Smooth muscle cell (in vitro differentiated cells): ENCODE results near the gene CYTH1. TPM values are rescaled to one million over a fixed set of nuclear protein-coding genes. Genes with fewer than 3 reads are reported as not detected.

Experiments used
- DNase-seq: peaks from one replicate; lab custom pipeline; 2025; ENCODE audit not compliant: unreplicated experiment; lab: John Stamatoyannopoulos, UW
- H2AFZ ChIP-seq: fragments of 200-600 bp; sonication (generic); 2 replicates; pipeline ENCODE4 v1.6.0; 2016; ENCODE audit warnings: antibody characterized with exemption, low read depth, mild to moderate bottlenecking
- H3F3A ChIP-seq: fragments of 200-600 bp; sonication (generic); 2 replicates; pipeline ENCODE4 v1.6.0; 2017; ENCODE audit warnings: antibody characterized with exemption, low read depth
- H3K27ac ChIP-seq: fragments of 200-600 bp; sonication (generic); 2 replicates; pipeline ENCODE4 v1.5.1; 2016; ENCODE audit warnings: low read depth, mild to moderate bottlenecking
- H3K27me3 ChIP-seq: fragments of 200-600 bp; sonication (generic); 2 replicates; pipeline ENCODE4 v1.6.1; 2016; ENCODE audit warnings: low read depth, mild to moderate bottlenecking
- H3K36me3 ChIP-seq: fragments of 200-600 bp; sonication (generic); 2 replicates; pipeline ENCODE4 v1.5.1; 2016; ENCODE audit warnings: low read depth
- H3K4me1 ChIP-seq: fragments of 200-600 bp; sonication (generic); 2 replicates; pipeline ENCODE4 v1.5.1; 2016; ENCODE audit warnings: low read depth
- H3K4me2 ChIP-seq: fragments of 200-600 bp; sonication (generic); 2 replicates; pipeline ENCODE4 v1.6.0; 2016; ENCODE audit warnings: mild to moderate bottlenecking
- H3K4me3 ChIP-seq: fragments of 200-600 bp; sonication (generic); 2 replicates; pipeline ENCODE4 v1.5.1; 2016; ENCODE audit warnings: mild to moderate bottlenecking
- H3K79me2 ChIP-seq: fragments of 200-600 bp; sonication (generic); 2 replicates; pipeline ENCODE4 v1.6.0; 2016; ENCODE audit warnings: low read depth, mild to moderate bottlenecking
- H3K9ac ChIP-seq: fragments of 200-600 bp; sonication (generic); 2 replicates; pipeline ENCODE4 v1.6.0; 2016; ENCODE audit warnings: low read depth
- H3K9me3 ChIP-seq: fragments of 200-600 bp; sonication (generic); replicated peaks from 2 replicates; pipeline ENCODE4 v1.5.1; 2016; ENCODE audit warnings: low read depth
- H4K20me1 ChIP-seq: fragments of 200-600 bp; sonication (generic); 2 replicates; pipeline ENCODE4 v1.6.0; 2016; ENCODE audit warnings: low read depth
- WGBS: methylation state at CpG from one replicate; pipeline ENCODE4 v1.1.7; 2016; ENCODE audit warnings: low lambda C conversion rate; 5-methylcytosine and 5-hydroxymethylcytosine counted together
- polyA plus RNA-seq: library from polyadenylated mRNA; unstranded; fragments of >200 nt; fragmentation: Nextera tagmentation; extraction: Ambion mirVana; gene quantifications from 2 replicates; pipeline ENCODE4 v1.2.1, GENCODE V29; 2016
- total RNA-seq: library from RNA; depleted of rRNA; stranded (reverse); fragments of >200 nt; gene quantifications from 2 replicates; pipeline ENCODE4 v1.2.3, GENCODE V29; 2014
- TF ChIP-seq, protein P1 (sequence below): fragments of 200-600 bp; sonication (generic); IDR thresholded peaks from 2 replicates; pipeline ENCODE4 v1.5.1; 2017; ENCODE audit warnings: borderline replicate concordance, mild to moderate bottlenecking, antibody characterized with exemption; ENCODE audit not compliant: insufficient read depth, poor library complexity, severe bottlenecking

Gene CYTH1
- total and polyA plus RNA-seq, 2 experiments from 2014 or later, result 14.1 to 19.3 TPM

DNA sequence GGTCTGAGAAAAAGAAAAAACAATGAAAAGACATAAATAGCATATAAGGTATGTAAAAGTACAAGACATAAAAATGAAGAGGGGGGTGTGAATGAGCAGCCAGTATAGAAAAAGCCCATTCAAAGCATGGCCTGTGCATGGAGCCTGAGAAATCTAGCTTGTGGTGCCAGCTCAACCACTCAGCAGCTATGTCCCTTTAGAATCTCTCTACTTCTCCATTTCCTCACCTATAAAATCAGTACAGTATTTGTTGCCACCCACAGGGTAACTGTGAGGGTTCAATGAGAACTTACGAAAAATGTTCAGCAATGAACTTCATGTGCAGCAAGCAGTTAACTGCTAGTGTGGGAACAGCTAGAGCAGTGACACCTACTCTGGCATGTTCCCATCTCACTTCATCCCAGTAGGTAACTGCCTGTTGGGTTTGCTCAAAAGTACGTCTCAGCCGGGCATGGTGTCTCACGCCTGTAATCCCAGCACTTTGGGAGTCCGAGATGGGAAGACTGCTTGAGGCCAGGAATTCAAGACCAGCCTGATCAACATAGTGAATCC lies 15.3 kb downstream of the CYTH1 start:
- Histone ChIP-seq H3K4me2 (peak overlapping the region; percentile 34), H3K27ac (peak overlapping the region; percentile 89), H3K9me3 (no peaks in the 10 kb centered on the region), H3K79me2 (peaks cover 74% of the 10 kb centered on the region), H4K20me1 (peaks cover 90% of the 10 kb centered on the region), H3K36me3 (no peaks in the 10 kb centered on the region), H3K4me1 (peaks cover 16% of the 10 kb centered on the region), H3K9ac (peak overlapping the region; percentile 39), H2AFZ (no peak overlapping the region), H3K4me3 (no peak overlapping the region), H3K27me3 (no peaks in the 10 kb centered on the region), H3F3A (peaks cover 3% of the 10 kb centered on the region)
- WGBS, result 73% methylated on average over 5 of the region's 5 CpGs
- TF ChIP-seq, protein P1, sequence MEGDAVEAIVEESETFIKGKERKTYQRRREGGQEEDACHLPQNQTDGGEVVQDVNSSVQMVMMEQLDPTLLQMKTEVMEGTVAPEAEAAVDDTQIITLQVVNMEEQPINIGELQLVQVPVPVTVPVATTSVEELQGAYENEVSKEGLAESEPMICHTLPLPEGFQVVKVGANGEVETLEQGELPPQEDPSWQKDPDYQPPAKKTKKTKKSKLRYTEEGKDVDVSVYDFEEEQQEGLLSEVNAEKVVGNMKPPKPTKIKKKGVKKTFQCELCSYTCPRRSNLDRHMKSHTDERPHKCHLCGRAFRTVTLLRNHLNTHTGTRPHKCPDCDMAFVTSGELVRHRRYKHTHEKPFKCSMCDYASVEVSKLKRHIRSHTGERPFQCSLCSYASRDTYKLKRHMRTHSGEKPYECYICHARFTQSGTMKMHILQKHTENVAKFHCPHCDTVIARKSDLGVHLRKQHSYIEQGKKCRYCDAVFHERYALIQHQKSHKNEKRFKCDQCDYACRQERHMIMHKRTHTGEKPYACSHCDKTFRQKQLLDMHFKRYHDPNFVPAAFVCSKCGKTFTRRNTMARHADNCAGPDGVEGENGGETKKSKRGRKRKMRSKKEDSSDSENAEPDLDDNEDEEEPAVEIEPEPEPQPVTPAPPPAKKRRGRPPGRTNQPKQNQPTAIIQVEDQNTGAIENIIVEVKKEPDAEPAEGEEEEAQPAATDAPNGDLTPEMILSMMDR, result no peak
- DNase-seq, result no peak

DNA sequence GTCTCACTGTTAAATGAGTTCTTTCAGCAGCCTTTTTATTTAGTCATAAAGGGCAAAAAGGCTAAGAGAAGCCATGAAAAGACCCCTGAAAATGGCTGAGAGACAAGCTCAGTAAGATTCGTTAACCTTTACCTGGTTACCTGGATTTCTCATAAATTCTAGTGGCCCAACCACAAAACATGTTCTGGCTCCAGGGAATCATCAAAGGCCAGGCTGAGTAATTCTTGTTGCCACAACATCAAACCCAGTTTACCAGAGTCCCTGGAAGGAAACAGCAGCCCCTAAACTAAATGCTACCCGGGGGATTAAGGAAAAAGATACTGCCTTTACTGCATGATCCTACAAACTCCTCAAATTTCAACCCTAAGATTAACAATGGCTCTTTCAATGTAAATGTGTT lies 15.8 kb downstream of the CYTH1 start:
- peak overlapping the region; percentile 89 for H3K27ac ChIP-seq
- H3K4me2 ChIP-seq, result peak overlapping the region; percentile 34

DNA sequence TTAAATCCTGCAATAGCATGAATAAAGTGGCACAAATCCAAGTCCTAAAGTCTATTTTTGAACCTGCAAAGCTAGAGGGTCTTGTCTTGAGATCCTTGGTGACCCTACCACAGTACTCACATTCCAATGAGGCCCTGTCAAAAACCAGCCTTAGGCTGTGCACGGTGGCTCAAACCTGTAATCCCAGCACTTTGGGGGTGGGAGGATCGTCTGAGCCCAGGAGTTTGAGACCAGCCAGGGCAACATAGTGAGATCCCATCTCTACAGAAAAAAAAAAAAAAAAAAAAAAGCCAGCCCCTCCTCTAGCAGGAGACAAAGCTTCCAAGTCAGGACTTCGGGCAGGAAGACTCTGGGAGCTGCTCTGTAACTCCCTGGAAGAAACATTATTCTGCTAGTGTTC lies 16.3 kb downstream of the CYTH1 start:
- peaks cover 16% of the 10 kb centered on the region for H3K4me1 ChIP-seq
- no peak for DNase-seq
- H3K27ac ChIP-seq, result peak overlapping the region; percentile 89
- TF ChIP-seq, protein P1, result no peak
- WGBS, result 63% methylated on average over 3 of the region's 3 CpGs
- peaks cover 74% of the 10 kb centered on the region for H3K79me2 ChIP-seq
- H3K27me3 ChIP-seq, result no peaks in the 10 kb centered on the region
- no peak overlapping the region for H2AFZ ChIP-seq
- peaks cover 82% of the 10 kb centered on the region for H4K20me1 ChIP-seq
- H3K4me3 ChIP-seq, result no peak overlapping the region
- H3K9ac ChIP-seq, result peak overlapping the region; percentile 39
- H3K36me3 ChIP-seq, result no peaks in the 10 kb centered on the region
- peaks cover 3% of the 10 kb centered on the region for H3F3A ChIP-seq
- peak overlapping the region; percentile 34 for H3K4me2 ChIP-seq
- no peaks in the 10 kb centered on the region for H3K9me3 ChIP-seq

More for the DNA sequence above, 15.8 kb downstream of the CYTH1 start:
- DNase-seq, result no peak
- H3K9ac ChIP-seq, result peak overlapping the region; percentile 39
- no peaks in the 10 kb centered on the region for H3K27me3 ChIP-seq
- no peak overlapping the region for H2AFZ ChIP-seq
- H4K20me1 ChIP-seq, result peaks cover 84% of the 10 kb centered on the region
- H3K36me3 ChIP-seq, result no peaks in the 10 kb centered on the region
- H3K79me2 ChIP-seq, result peaks cover 74% of the 10 kb centered on the region
- TF ChIP-seq, protein P1, result no peak
- WGBS, result 46% methylated on average over 2 of the region's 2 CpGs
- H3K4me3 ChIP-seq, result no peak overlapping the region
- peaks cover 3% of the 10 kb centered on the region for H3F3A ChIP-seq
- H3K4me1 ChIP-seq, result peaks cover 16% of the 10 kb centered on the region
- no peaks in the 10 kb centered on the region for H3K9me3 ChIP-seq

DNA sequence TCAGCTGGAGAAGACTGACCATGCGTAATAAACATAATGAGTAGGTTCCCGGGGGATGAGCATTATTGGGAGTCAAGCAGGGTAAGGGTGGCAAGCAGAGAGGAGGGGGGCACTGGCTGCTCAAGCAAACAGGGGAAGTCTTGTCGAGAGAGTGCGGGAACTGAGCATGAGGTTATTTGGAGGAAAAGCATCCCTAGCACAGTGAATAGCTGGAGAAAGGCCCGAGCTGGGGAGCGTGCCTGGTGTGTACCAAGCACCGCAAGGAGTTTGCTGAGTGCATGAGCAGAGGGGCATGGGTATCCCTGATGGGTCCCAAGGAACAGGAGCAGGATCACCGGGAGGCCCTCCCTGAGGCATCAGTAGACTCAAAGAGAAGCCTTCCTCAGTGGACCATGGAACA lies 17.2 kb downstream of the CYTH1 start:
- Histone ChIP-seq H3F3A (peaks cover 3% of the 10 kb centered on the region), H3K4me3 (no peak overlapping the region), H3K79me2 (peaks cover 72% of the 10 kb centered on the region), H3K27ac (no peak overlapping the region), H3K9ac (no peak overlapping the region), H3K9me3 (no peaks in the 10 kb centered on the region), H4K20me1 (peaks cover 79% of the 10 kb centered on the region), H3K4me1 (peaks cover 18% of the 10 kb centered on the region), H3K4me2 (no peak overlapping the region), H3K27me3 (no peaks in the 10 kb centered on the region), H2AFZ (no peak overlapping the region), H3K36me3 (no peaks in the 10 kb centered on the region)
- no peak for DNase-seq
- 93% methylated on average over 8 of the region's 8 CpGs for whole genome bisulfite sequencing
- TF ChIP-seq, protein P1, result no peak
